ENCODE results near the gene METTL8. TPM values are rescaled to one million over a fixed set of nuclear protein-coding genes. Genes with fewer than 3 reads are reported as not detected.

METTL8 gene
- total RNA-seq, 1 experiment from 2014 or later, result 59.1 TPM

- TF ChIP-seq, protein P1, sequence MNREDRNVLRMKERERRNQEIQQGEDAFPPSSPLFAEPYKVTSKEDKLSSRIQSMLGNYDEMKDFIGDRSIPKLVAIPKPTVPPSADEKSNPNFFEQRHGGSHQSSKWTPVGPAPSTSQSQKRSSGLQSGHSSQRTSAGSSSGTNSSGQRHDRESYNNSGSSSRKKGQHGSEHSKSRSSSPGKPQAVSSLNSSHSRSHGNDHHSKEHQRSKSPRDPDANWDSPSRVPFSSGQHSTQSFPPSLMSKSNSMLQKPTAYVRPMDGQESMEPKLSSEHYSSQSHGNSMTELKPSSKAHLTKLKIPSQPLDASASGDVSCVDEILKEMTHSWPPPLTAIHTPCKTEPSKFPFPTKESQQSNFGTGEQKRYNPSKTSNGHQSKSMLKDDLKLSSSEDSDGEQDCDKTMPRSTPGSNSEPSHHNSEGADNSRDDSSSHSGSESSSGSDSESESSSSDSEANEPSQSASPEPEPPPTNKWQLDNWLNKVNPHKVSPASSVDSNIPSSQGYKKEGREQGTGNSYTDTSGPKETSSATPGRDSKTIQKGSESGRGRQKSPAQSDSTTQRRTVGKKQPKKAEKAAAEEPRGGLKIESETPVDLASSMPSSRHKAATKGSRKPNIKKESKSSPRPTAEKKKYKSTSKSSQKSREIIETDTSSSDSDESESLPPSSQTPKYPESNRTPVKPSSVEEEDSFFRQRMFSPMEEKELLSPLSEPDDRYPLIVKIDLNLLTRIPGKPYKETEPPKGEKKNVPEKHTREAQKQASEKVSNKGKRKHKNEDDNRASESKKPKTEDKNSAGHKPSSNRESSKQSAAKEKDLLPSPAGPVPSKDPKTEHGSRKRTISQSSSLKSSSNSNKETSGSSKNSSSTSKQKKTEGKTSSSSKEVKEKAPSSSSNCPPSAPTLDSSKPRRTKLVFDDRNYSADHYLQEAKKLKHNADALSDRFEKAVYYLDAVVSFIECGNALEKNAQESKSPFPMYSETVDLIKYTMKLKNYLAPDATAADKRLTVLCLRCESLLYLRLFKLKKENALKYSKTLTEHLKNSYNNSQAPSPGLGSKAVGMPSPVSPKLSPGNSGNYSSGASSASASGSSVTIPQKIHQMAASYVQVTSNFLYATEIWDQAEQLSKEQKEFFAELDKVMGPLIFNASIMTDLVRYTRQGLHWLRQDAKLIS (CRISPR knock-in tag; IDR thresholded peaks at IDR 0.05; ENCODE audit: borderline replicate concordance), result no peak
- no peak for TF ChIP-seq TCF7 (CRISPR knock-in tag; IDR thresholded peaks at IDR 0.05; ENCODE audit: low read depth)
- 0 out of 2 replicates have a peak, but pooled peaks have one; percentile 30 for TF ChIP-seq ERG (CRISPR knock-in tag; IDR thresholded peaks at IDR 0.05)
- TF ChIP-seq HMGA2 (CRISPR knock-in tag; IDR thresholded peaks at IDR 0.05), result no peak
- no peak for TF ChIP-seq ATF1 (CRISPR knock-in tag; IDR thresholded peaks at IDR 0.05)
- TF ChIP-seq GTF2I (CRISPR knock-in tag; conservative IDR thresholded peaks at IDR 0.05), result no peak
- TF ChIP-seq NR1H2 (CRISPR knock-in tag; IDR thresholded peaks at IDR 0.05), result no peak
- TF ChIP-seq, protein P2, sequence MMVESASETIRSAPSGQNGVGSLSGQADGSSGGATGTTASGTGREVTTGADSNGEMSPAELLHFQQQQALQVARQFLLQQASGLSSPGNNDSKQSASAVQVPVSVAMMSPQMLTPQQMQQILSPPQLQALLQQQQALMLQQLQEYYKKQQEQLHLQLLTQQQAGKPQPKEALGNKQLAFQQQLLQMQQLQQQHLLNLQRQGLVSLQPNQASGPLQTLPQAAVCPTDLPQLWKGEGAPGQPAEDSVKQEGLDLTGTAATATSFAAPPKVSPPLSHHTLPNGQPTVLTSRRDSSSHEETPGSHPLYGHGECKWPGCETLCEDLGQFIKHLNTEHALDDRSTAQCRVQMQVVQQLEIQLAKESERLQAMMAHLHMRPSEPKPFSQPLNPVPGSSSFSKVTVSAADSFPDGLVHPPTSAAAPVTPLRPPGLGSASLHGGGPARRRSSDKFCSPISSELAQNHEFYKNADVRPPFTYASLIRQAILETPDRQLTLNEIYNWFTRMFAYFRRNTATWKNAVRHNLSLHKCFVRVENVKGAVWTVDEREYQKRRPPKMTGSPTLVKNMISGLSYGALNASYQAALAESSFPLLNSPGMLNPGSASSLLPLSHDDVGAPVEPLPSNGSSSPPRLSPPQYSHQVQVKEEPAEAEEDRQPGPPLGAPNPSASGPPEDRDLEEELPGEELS (CRISPR knock-in tag; IDR thresholded peaks at IDR 0.05), result peak; percentile 45; the same call in 1 of the 2 replicates
- TF ChIP-seq CBFB (CRISPR knock-in tag; IDR thresholded peaks at IDR 0.05; ENCODE audit: low read depth), result no peak
- TF ChIP-seq, protein P3, sequence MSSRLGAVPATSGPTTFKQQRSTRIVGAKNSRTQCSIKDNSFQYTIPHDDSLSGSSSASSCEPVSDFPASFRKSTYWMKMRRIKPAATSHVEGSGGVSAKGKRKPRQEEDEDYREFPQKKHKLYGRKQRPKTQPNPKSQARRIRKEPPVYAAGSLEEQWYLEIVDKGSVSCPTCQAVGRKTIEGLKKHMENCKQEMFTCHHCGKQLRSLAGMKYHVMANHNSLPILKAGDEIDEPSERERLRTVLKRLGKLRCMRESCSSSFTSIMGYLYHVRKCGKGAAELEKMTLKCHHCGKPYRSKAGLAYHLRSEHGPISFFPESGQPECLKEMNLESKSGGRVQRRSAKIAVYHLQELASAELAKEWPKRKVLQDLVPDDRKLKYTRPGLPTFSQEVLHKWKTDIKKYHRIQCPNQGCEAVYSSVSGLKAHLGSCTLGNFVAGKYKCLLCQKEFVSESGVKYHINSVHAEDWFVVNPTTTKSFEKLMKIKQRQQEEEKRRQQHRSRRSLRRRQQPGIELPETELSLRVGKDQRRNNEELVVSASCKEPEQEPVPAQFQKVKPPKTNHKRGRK (CRISPR knock-in tag; IDR thresholded peaks at IDR 0.05; ENCODE audit: borderline replicate concordance), result no peak
- TF ChIP-seq RORB (CRISPR knock-in tag; IDR thresholded peaks at IDR 0.05), result no peak
- TF ChIP-seq CREB1 (CRISPR knock-in tag; IDR thresholded peaks at IDR 0.05), result no peak
- no peak for TF ChIP-seq ZNF317 (CRISPR knock-in tag; IDR thresholded peaks at IDR 0.05; ENCODE audit: borderline replicate concordance, low read depth)
- TF ChIP-seq ATF2 (CRISPR knock-in tag; IDR thresholded peaks at IDR 0.05; ENCODE audit: borderline replicate concordance, low read depth), result no peak
- peak; percentile 88 for TF ChIP-seq ETV6 (CRISPR knock-in tag; IDR thresholded peaks at IDR 0.05)
- TF ChIP-seq ZNF396 (CRISPR knock-in tag; IDR thresholded peaks at IDR 0.05; ENCODE audit: borderline replicate concordance), result no peak
These were observed 24.3 kb downstream of the METTL8 start (continued) for GRCh38 chr2:171409436-171409971.

DNA sequence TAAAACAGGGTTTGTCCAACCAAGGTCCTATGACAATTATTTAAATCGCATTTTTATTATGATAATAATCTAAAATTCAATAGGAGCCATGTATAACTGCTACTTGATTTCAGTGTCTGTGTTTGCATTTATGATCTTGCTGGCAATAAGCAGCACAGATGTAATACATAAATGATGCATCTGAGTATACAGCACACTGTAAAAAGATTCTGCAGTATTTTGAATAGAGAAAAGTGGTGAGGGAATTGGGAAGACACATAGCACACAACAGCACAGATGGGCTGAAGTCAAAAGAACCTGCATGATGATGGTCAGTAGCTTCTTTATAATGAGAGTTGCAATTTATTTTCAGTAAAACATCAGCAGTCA is 26.1 kb downstream of the METTL8 start:
- H3K4me3 Mint-ChIP-seq, result no peak overlapping the region
- ATAC-seq (no peak), DNase-seq (ENCODE audit: low spot score) (no peak)
- ChIA-PET CTCF (interaction anchor here (0.8 kb wide), 1 partner anchor 26 kb away, joined by 3 read pairs; the partner anchor contains the start of gene METTL8), POLR2A (no interaction called here)
- H3K36me3 Mint-ChIP-seq, result peaks cover 16% of the 10 kb centered on the region
- no peaks in the 10 kb centered on the region for H3K27me3 Mint-ChIP-seq (ENCODE audit: low read depth)
- no peak overlapping the region for H3K27ac Mint-ChIP-seq
- H3K9me3 Mint-ChIP-seq, result no peaks in the 10 kb centered on the region
- H3K4me1 Mint-ChIP-seq, result peaks cover 74% of the 10 kb centered on the region
- TF ChIP-seq, protein P3 (CRISPR knock-in tag; IDR thresholded peaks at IDR 0.05; ENCODE audit: borderline replicate concordance), result no peak
- TF ChIP-seq IRF1 (CRISPR knock-in tag; IDR thresholded peaks at IDR 0.05) (no peak), PRRX2 (CRISPR knock-in tag; IDR thresholded peaks at IDR 0.05) (no peak), RORB (CRISPR knock-in tag; IDR thresholded peaks at IDR 0.05) (no peak), TEAD4 (CRISPR knock-in tag; IDR thresholded peaks at IDR 0.05) (no peak)
- TF ChIP-seq, protein P4, sequence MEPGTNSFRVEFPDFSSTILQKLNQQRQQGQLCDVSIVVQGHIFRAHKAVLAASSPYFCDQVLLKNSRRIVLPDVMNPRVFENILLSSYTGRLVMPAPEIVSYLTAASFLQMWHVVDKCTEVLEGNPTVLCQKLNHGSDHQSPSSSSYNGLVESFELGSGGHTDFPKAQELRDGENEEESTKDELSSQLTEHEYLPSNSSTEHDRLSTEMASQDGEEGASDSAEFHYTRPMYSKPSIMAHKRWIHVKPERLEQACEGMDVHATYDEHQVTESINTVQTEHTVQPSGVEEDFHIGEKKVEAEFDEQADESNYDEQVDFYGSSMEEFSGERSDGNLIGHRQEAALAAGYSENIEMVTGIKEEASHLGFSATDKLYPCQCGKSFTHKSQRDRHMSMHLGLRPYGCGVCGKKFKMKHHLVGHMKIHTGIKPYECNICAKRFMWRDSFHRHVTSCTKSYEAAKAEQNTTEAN (CRISPR knock-in tag; IDR thresholded peaks at IDR 0.05), result no peak
- TF ChIP-seq, protein P5, sequence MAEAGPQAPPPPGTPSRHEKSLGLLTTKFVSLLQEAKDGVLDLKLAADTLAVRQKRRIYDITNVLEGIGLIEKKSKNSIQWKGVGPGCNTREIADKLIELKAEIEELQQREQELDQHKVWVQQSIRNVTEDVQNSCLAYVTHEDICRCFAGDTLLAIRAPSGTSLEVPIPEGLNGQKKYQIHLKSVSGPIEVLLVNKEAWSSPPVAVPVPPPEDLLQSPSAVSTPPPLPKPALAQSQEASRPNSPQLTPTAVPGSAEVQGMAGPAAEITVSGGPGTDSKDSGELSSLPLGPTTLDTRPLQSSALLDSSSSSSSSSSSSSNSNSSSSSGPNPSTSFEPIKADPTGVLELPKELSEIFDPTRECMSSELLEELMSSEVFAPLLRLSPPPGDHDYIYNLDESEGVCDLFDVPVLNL (CRISPR knock-in tag; IDR thresholded peaks at IDR 0.05; ENCODE audit: borderline replicate concordance, low read depth), result no peak

Data from WTC11 (cell line).